ENCODE measurements around the gene CLMN.

CLMN gene

DNA sequence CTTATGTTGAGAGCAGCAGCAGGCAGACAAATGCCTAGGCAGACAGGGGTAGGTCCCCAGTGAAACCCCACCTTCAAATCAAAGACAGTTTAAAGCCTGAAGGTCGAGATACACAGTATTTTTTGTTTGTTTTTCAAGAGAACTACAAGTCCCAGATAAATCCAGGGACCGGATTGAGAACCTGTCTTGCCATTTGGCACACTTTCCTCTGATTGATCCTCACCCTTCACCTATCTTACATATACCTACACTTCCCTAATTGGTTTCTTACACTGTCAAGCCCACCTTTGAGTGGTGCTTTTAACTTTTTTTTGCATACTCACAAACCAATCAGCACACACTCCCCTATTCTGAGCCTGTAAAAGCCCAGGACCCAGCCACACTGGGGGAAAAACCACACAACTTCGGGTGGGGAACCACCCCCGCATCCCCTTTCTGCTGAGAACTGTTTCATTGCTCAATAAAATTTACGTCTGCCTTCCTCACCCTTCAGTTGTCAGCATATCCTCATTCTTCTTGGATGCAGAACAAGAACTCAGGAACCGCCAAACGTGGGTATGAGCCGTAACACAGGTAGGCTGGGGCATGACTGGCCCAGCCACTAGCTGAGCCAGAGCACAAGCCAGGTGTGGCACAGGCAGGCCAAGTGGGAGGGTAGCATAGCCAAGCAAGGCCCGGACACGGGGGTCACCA, 173.5 kb downstream of the CLMN start:
- TF ChIP-seq CTCF (IDR thresholded peaks at IDR 0.05; ENCODE audit: low read length, missing control alignments) = no peak
- H3K4me3 ChIP-seq (replicated peaks; ENCODE audit: low read depth, low read length) = no peak overlapping the region
- DNase-seq (ENCODE audit: low read depth) = no peak

DNA sequence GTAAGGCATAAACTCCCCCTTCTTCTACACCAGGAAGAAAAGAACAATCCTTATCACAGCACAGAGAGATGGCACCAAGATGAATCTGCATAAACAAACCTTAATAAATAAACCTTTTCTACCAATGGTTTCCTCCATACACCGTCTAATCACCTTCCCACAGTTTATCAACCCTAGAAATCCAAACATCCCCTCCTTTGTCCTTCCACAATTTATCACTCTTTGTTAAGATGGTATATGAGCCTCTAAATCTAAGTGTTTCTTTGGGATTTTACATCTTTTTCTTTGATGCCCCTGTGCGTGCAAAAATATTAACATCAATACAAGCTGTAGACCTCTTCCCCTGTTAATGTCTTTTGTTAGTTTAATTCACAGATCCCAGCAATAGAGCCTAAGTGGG, 174.9 kb downstream of the CLMN start:
- no peak overlapping the region for H3K4me3 ChIP-seq (replicated peaks; ENCODE audit: low read depth, low read length)
- TF ChIP-seq CTCF (IDR thresholded peaks at IDR 0.05; ENCODE audit: low read length, missing control alignments) = no peak
- DNase-seq (ENCODE audit: low read depth) = no peak

GRCh38 chr14:95143808-95144620, 175.7 kb downstream of the CLMN start:
- TF ChIP-seq CTCF (IDR thresholded peaks at IDR 0.05; ENCODE audit: low read length, missing control alignments) = no peak
- peak overlapping the region; percentile 13 for H3K4me3 ChIP-seq (replicated peaks; ENCODE audit: low read depth, low read length)
- DNase-seq (ENCODE audit: low read depth) = peak; percentile 39

- TF ChIP-seq CTCF (IDR thresholded peaks at IDR 0.05; ENCODE audit: low read length, missing control alignments) = no peak
- no peak overlapping the region for H3K4me3 ChIP-seq (replicated peaks; ENCODE audit: low read depth, low read length)
- DNase-seq (ENCODE audit: low read depth) = no peak
Observed at GRCh38 chr14:95142208-95142607, 177.5 kb downstream of the CLMN start.

GRCh38 chr14:95141684-95142083, 178.0 kb downstream of the CLMN start:
- no peak for TF ChIP-seq CTCF (IDR thresholded peaks at IDR 0.05; ENCODE audit: low read length, missing control alignments)
- no peak for DNase-seq (ENCODE audit: low read depth)
- H3K4me3 ChIP-seq (replicated peaks; ENCODE audit: low read depth, low read length) = no peak overlapping the region

DNA sequence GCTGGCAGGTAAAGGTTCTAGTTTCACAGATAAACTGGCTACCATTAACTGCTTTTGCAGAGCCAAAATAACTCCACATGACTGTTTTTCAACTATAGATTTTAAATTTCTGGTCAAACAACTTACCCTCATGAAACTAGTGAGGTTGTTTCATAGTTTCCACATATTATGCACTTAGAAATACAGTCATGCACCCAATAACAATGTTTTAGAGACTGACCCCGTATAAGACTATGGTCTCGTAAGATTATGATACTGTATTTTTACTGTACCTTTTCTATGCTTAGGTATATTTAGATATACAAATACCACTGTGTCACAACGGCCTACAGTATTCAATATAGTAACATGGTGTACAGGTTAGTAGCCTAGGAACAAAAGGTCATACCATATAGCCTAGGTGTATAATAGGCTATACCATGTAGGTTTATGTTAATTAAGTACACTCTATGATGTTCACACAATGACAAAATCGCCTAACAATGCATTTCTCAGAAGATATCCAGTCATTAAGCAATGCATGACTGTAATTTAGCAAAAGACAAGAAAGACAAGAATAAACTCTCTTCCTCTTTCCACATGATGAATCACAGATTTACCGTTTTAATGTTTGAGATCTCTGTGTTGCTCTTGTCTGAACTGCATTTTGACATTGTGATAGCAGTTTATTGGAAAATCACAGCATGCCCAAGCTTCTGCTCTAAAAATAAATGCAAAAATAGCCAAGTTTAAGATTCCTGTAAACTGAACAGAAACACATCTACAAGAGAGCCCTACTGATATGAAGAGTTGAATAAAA, 179.4 kb downstream of the CLMN start:
- TF ChIP-seq CTCF (IDR thresholded peaks at IDR 0.05; ENCODE audit: low read length, missing control alignments) = no peak
- DNase-seq (ENCODE audit: low read depth) = peak; percentile 60
- H3K4me3 ChIP-seq (replicated peaks; ENCODE audit: low read depth, low read length) = no peak overlapping the region
